IMR-90 (cell line): ENCODE data around the gene SFSWAP.
"Not testable (repeated sequence)": the region's sequence is repeated elsewhere in the genome, so short reads cannot be mapped to it uniquely, and the experiment has no call there.

Experiments
- BHLHE40 ChIP-seq: fragments of 150-350 bp; IDR thresholded peaks from 2 replicates; pipeline ENCODE4 v1.6.1; 2016; ENCODE audit warnings: mild to moderate bottlenecking, low read depth, low read length
- CHD1 ChIP-seq: IDR thresholded peaks from 2 replicates; pipeline ENCODE4 v1.6.1; 2012; ENCODE audit warnings: low read depth, low read length, improper control_type of control experiment
- CTCF ChIP-seq: conservative IDR thresholded peaks from 2 replicates; pipeline ENCODE4 v1.5.1; 2012; ENCODE audit warnings: mild to moderate bottlenecking, low read depth, low read length, improper control_type of control experiment
- ELK1 ChIP-seq: fragments of 150-350 bp; IDR thresholded peaks from 2 replicates; pipeline ENCODE4 v1.6.1; 2016; ENCODE audit warnings: low read depth, mild to moderate bottlenecking, low read length, moderate library complexity, borderline replicate concordance
- FOS ChIP-seq: fragments of 150-350 bp; IDR thresholded peaks from 2 replicates; pipeline ENCODE4 v1.6.1; 2016; ENCODE audit warnings: low read depth, low read length
- MAFK ChIP-seq: IDR thresholded peaks from 2 replicates; pipeline ENCODE4 v1.6.1; 2012; ENCODE audit warnings: low read depth, low read length, improper control_type of control experiment
- MAZ ChIP-seq: IDR thresholded peaks from 2 replicates; pipeline ENCODE4 v1.6.1; 2012; ENCODE audit warnings: low read depth, mild to moderate bottlenecking, low read length, improper control_type of control experiment, moderate library complexity, borderline replicate concordance
- MXI1 ChIP-seq: IDR thresholded peaks from 2 replicates; pipeline ENCODE4 v1.6.1; 2012; ENCODE audit warnings: low read depth, mild to moderate bottlenecking, low read length, moderate library complexity, borderline replicate concordance
- NFE2L2 ChIP-seq: fragments of 150-350 bp; IDR thresholded peaks from 2 replicates; pipeline ENCODE4 v1.6.1; 2016; ENCODE audit warnings: low read depth, mild to moderate bottlenecking, low read length
- POLR2A ChIP-seq: IDR thresholded peaks from 2 replicates; pipeline ENCODE4 v1.6.1; 2012; ENCODE audit warnings: mild to moderate bottlenecking, low read depth, low read length
- RAD21 ChIP-seq: IDR thresholded peaks from 2 replicates; pipeline ENCODE4 v1.6.1; 2012; ENCODE audit warnings: low read length, improper control_type of control experiment
- RFX5 ChIP-seq: IDR thresholded peaks from 2 replicates; pipeline ENCODE4 v1.8.0; 2012; ENCODE audit warnings: low read depth, mild to moderate bottlenecking, low read length, moderate library complexity
- SMC3 ChIP-seq: fragments of 150-350 bp; IDR thresholded peaks from 2 replicates; pipeline ENCODE4 v1.6.1; 2016; ENCODE audit warnings: low read depth, mild to moderate bottlenecking, antibody characterized with exemption, low read length, moderate library complexity
- USF2 ChIP-seq: fragments of 150-350 bp; IDR thresholded peaks from 2 replicates; pipeline ENCODE4 v1.6.1; 2017; ENCODE audit warnings: mild to moderate bottlenecking, antibody characterized with exemption, low read length, low read depth

GRCh38 chr12:131744675-131745074, 33.8 kb downstream of the SFSWAP start:
- not testable (repeated sequence) for TF ChIP-seq MAZ, CTCF, RAD21, POLR2A, NFE2L2, ELK1, RFX5, CHD1, MXI1, USF2, SMC3, BHLHE40, FOS, MAFK
